SIG-M5 (cell line): ENCODE results near the gene SYNE1.
"Not testable (repeated sequence)": the region's sequence is repeated elsewhere in the genome, so short reads cannot be mapped to it uniquely, and the experiment has no call there.

Experiments
- DNase-seq: peaks from one replicate; lab custom pipeline; 2025; lab: John Stamatoyannopoulos, UW

SYNE1 gene

GRCh38 chr6:152423216-152424103 is 213.7 kb downstream of the SYNE1 start:
- DNase-seq = no peak

DNA sequence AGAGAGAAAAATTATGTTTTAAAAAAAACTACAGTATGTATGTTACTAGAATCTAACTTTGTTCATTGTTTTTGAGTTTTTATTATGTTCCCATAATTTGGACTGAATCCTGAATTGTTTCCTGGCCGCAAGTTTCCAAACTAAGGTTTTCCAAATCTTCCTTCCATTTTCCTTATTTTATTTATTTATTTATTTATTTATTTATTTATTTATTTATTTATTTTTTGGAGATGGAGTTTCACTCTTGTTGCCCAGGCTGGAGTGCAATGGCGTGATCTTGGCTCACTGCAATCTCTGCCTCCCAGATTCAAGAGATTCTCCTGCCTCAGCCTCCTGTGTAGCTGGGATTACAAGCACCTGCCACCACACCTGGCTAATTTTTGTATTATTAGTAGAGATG is 215.7 kb downstream of the SYNE1 start:
- not testable (repeated sequence) for DNase-seq

GRCh38 chr6:152420696-152421095 is 216.5 kb downstream of the SYNE1 start:
- DNase-seq = no peak

DNA sequence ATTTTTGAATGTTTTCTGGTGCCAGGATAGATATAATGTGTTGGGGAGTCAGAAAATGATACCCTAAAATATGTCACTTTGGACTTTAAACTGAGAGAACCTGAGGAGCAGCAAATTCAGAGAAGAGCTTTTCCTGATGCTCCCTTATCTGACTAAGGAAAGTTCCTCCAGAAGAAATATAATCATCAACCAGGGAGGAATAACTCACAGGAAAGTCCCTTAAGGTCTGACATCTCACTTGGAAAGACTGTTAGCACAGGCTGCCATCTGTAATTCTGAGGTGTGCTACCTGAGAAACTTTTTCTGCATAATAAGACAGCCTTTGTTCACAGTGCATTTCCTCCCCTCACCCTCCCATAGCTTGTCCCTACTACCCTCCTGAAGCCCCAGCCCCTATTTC is 218.6 kb downstream of the SYNE1 start:
- no peak for DNase-seq

GRCh38 chr6:152416652-152417051 is 220.5 kb downstream of the SYNE1 start:
- DNase-seq = no peak

- no peak for DNase-seq
Measured at GRCh38 chr6:152404936-152405595, 232.1 kb downstream of the SYNE1 start.

- no peak for DNase-seq
Measured at GRCh38 chr6:152404086-152404857, 232.9 kb downstream of the SYNE1 start.

- DNase-seq = no peak
Measured at GRCh38 chr6:152402791-152403190, 234.4 kb downstream of the SYNE1 start.

DNA sequence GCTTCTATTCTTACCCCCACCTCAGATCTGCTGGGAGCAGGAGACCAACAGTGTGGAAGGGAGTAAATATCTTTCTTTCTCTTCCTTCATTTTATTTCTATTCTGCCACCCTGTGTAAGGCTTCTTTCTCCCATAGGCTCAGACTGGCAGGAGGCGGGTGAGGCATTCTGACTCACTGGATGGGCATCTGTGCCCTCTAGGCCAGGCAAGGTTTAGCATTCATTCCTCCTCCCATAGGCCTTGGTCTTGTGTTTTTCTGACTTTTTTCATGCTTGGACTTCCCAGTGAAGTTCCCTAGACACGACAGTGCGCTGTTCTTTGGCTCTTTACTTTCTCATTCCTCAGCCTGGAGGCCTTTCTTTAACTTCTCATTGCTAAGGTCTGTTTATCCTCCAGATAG is 235.2 kb downstream of the SYNE1 start:
- DNase-seq = no peak

- no peak for DNase-seq
Measured at GRCh38 chr6:152399399-152399798, 237.8 kb downstream of the SYNE1 start.

DNA sequence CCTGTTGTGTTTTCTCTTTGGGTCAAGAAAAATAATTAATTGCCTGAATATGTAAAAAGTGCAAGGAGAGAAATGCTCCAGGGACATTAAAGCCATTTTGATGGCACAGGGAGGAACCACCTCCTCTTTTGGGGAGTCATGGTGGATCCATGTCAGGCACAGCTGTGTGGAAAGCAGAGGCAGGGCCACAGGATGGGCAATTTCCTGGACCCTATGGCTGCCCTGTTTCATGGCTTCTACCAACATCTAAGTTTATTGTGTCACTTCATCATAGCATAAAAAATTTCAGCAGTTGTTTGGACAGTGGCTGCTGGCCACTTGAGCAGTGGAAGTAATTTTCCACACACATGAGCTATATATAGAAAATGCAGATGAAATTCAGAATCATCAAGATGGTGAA is 238.2 kb downstream of the SYNE1 start:
- no peak for DNase-seq

GRCh38 chr6:152398316-152398715 is 238.8 kb downstream of the SYNE1 start:
- no peak for DNase-seq

DNA sequence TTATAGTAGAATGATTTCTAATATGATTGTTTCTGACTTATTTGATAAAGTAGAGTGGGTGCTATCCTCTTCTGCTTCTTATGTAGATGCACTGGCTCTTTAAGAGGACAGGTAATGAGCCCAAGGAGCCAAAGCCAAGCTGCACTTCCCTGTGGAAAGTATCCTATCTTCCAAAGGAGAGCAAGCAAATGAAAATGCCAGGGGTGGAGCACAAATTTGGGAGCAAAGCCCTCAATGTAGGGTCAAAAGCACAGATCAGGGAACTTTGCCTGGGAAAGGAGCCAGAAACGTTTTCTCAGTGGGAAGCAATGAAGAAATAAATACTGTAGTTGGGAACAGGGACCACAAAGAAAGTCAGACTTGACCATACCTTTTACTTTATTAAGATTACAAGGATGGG is 242.9 kb downstream of the SYNE1 start:
- DNase-seq = no peak

GRCh38 chr6:152391179-152391880 is 245.8 kb downstream of the SYNE1 start:
- DNase-seq = no peak

- DNase-seq = no peak
Measured at GRCh38 chr6:152387091-152387490, 250.1 kb downstream of the SYNE1 start.

- no peak for DNase-seq
Measured at GRCh38 chr6:152386131-152386530, 251.0 kb downstream of the SYNE1 start.

DNA sequence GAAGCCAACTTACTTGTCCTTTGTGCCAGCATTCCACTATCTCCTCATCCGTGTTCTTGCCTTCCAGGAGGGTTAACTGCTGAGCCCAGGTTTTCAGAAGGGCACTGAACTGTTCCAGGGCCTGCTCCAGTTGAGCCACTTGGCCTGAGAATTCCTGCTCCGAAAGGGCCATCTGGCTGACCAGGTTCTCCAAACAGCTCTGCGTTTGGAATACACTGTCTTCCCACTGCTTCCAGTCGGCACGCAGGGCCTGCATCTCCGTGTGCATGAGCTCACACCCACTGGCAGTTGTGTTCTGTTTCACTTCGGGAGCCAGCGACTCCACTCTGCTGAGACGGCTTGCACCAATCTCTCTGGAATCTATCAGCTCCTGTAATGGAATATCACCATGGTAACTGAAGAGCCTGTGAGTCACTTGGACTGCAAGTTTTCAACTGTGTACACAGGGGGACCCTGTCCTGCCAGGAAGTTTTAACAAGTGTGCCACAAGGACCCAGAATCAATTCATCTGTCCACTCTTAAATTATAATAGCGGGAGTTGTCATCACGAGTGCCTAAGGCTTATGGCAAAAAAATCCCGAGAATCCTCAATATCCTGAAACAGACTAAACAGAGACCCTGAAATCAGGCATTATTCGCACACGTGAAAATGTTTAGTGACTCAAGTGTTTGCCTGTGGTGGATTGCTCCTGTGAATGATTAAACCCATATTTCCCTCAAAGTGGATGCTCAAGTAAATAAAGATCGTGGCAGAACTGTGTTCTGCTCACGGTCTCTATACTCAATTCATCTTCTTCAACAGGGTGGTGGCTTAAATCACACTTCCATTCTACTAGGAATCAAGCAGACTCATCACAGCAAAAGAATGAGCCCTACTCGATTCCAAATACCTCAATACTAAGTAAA is 255.9 kb downstream of the SYNE1 start:
- DNase-seq = no peak

DNA sequence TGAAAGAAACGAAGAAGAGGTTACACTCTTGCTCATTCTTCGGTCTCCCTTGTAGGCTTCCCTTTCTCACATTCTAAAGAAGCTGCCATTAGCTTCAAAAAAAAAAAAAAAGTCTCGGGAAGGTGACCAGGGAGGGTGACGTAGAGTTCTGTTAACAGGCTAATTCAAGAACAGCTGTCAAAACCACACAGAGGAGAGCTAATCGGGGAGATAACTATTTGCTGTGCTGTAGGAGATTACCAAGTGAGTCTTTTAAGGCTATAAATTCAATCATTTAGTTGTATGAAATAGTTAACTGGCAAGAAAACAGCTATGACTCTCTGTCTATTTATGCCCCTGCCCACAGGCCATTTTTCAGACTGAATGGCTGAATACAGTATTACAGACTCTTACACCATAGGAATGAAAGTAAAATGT is 256.8 kb downstream of the SYNE1 start:
- no peak for DNase-seq

DNA sequence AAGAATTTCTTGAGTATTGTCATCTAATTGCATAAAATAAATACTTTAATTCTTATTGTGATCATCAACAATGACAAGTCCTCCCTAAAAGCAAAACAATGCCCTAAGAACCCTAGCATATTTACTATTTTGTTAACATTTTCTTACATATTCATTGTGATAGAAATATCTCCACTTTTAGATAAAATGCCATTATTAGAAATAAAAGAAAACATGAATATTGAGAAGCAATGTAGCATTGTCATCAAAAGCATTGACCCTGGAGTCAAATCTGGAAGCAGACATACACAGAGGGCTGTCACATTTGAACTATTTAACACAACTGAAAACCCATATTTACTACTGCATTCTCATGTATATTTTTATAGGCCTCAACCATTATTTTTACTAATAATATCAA is 257.7 kb downstream of the SYNE1 start:
- DNase-seq = no peak

GRCh38 chr6:152378169-152378568 is 259.0 kb downstream of the SYNE1 start:
- no peak for DNase-seq

- no peak for DNase-seq
Measured at GRCh38 chr6:152375197-152375596, 262.0 kb downstream of the SYNE1 start.
